Pericardium fibroblast (primary cell): ENCODE results near the gene CITED2. TPM values are rescaled to one million over a fixed set of nuclear protein-coding genes. Genes with fewer than 3 reads are reported as not detected.

ENCODE experiments used
- total RNA-seq: library from RNA; depleted of rRNA; stranded (reverse); fragments of >200 nt; gene quantifications from 2 replicates; pipeline ENCODE4 v1.2.3, GENCODE V29; 2015

CITED2 gene
- 164 and 232 TPM in 2 replicates for total RNA-seq

GRCh38 chr6:139374357-139375225, at the start of gene CITED2:
Gene CITED2 (minus strand): TSS chr6:139374648. CDS start chr6:139373944, 704 bp downstream.

Other genes starting within 250 kb of the CITED2 start
- gene HECA, start 239.6 kb downstream of the CITED2 start, total RNA-seq: 11.9 and 15.9 TPM in 2 replicates
- gene TXLNB, start 82.7 kb downstream of the CITED2 start, total RNA-seq: 0.23 and 0.51 TPM in 2 replicates